GM18520 (cell line): ENCODE results near the gene RDH5.

ENCODE experiments used
- ATAC-seq: cut with Tn5 transposase; IDR thresholded peaks from one replicate; pipeline ENCODE4 v1.9.1; 2021; ENCODE audit not compliant: unreplicated experiment

RDH5 gene, protein sequence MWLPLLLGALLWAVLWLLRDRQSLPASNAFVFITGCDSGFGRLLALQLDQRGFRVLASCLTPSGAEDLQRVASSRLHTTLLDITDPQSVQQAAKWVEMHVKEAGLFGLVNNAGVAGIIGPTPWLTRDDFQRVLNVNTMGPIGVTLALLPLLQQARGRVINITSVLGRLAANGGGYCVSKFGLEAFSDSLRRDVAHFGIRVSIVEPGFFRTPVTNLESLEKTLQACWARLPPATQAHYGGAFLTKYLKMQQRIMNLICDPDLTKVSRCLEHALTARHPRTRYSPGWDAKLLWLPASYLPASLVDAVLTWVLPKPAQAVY

DNA sequence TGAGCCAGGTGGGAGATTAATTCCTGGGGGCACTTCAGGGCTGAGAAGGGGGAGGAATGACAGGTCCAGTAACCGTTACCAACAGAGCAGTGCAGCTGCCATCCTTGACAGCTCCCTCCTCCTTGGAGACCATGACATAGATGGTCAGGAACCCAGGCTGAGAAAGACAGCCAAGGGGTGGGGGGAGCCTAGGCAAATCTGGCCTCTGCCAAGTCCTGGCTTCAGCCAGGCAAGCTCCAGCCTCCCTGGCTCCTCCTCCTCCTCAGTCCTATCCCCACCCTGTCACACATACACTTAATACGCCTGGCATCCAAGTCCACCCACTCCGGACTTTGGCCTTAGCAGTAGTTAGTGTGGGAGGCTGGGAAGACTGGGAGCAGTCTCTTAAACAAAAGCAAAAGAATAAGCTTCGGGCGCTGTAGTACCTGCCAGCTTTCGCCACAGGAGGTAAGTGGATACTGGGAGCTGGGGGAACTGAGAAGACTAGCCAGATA lies at the start of gene RDH5:
RDH5 (plus strand) TSS at position 323 of the 494 bp plus-strand sequence. CDS start 792 bp downstream, outside the sequence.
- ATAC-seq: no peak

DNA sequence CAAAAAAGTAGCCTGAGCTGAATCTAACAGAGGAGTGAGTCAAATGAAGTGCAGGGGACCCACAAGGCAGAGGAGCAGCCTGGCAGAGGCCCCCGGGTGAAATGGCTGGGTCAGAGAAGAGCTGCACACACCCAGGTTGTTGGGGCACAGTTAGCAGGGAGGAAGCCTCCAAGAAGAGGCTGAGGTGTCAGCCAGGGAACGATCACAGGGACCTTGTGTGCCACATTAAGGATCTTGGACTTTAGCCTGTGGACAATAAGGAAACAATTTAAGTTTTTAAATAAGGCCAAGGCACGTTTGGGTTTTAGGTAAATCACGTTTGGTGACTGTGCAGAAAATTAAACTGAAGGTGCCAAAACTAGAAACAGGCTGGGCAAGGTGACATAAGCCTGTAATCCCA lies 48.4 kb upstream of the RDH5 start:
- ATAC-seq: no peak

DNA sequence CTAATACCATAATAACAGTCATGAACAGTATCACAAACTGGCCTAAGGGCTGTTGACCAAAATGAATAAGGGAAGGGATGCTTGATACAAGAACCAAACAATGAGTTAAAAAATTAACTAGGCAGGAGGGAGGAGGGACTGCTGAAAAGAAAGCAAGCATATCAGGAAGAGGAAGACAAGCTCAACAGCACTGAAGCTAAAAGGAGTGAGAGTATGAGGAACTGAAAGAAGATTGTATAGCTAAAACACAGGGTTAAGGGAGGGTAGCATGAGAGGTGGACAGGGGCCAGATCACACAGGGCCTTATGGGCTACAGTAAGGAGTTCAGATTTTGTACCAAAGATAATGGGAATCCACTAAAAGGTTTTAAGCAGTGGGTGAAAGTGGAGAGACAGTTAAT lies 46.6 kb upstream of the RDH5 start:
- ATAC-seq: peak; percentile 90

DNA sequence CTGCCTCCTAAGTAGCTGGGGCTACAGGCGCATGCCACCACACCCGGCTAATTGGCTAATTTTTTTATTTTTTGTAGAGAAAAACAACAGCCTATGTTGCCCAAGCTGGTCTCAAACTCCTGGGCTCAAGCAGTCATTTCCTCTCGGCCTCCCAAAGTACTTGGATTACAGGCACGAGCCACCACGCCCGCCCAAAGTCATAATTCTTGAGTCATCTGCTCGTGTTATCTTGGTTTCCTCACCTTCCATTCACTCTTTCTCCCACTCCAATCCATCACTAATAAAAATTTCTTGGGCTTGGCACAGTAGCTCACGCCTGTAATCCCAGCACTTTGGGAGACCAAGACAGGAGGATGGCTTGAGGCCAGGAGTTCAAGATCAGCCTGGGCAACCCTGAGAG lies 44.5 kb upstream of the RDH5 start:
- no peak for ATAC-seq

DNA sequence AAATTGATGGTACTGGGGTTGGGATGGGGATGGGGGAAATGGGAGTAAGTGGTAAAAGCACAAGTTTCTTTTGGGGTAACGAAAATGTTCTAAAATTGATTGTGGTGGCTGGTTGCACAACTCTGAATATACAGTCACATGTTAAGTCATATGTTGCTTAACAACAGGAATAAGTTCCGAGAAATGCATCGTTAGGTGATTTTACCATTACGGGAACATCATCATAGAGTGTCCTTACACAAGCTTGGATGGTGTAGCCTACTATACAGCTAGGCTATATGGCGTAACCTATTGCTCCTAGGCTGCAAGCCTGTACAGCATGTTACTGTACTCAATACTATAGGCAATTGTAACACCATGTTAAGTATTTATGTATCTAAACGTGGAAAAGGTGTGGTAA lies 43.5 kb upstream of the RDH5 start:
- no peak for ATAC-seq

DNA sequence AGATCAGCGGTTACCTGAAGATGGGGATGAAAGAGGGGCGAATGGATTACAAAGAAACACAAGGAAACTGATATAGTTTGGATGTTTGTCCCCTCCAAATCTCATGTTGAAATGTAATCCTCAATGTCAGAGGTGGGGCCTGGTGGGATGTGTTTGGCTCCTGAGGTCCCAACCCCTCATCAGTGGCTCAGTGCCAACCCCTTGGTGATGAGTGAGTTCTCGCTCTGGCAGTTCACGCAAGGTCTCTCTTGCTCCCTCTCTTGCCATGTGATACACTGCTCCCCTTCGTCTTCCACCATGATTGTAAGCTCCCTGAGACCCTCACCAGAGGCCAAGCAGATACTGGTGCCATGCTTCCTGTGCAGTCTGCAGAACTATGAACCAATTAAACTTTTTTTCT lies 40.5 kb upstream of the RDH5 start:
- no peak for ATAC-seq

DNA sequence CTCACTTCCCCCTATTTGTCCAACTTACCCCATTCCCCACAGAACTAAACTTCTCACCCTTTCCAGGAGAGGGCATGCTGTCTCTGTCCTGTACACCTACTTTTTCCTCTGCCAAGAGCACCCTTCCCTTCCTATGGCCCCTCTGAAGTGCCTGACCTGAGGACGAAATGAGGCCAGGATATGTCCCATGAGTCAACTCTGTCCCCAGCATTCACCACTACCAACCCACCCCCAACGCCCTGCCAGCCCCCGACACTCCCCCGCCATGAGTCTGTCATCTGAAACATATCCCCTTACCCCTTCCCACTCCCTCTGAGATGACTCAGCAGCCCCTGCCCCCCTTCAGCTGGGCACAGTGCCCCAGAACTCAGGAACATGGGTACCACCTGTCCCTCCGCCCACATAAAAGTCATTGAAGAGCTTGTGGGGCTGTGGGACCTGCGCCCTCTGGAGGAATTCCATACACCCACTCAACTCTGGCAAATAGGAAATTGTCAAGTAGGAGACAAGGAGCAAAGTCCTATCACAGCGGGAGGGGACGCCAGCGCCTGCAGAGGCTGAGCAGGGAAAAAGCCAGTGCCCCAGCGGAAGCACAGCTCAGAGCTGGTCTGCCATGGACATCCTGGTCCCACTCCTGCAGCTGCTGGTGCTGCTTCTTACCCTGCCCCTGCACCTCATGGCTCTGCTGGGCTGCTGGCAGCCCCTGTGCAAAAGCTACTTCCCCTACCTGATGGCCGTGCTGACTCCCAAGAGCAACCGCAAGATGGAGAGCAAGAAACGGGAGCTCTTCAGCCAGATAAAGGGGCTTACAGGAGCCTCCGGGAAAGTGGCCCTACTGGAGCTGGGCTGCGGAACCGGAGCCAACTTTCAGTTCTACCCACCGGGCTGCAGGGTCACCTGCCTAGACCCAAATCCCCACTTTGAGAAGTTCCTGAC lies 38.8 kb upstream of the RDH5 start:
- no peak for ATAC-seq

DNA sequence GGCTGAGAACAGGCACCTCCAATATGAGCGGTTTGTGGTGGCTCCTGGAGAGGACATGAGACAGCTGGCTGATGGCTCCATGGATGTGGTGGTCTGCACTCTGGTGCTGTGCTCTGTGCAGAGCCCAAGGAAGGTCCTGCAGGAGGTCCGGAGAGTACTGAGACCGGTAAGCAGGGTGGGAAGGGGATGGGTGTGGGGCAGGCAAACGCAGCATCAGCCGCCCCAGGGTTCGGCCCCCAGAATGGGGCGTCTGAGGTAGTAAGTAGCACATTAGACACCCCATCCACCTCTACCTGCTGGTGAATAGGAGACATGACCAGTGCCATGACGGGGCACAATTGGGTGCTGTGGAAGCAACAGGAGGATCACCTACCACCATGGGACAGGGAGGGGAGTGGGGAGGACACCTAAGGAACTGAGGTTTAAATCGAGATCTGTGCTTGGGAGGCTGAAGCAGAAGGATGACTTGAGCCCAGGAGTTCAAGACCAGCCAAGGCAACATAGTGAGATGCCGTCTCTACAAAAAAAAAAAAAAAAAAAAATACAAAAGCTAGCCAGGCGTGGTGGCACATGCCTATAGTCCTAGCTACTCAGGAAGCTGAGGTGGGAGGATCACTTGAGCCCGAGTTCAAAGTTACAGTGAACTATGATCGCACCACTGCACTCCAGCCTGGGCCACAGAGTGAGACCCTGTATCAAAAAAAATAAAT lies 38.0 kb upstream of the RDH5 start:
- ATAC-seq: no peak

DNA sequence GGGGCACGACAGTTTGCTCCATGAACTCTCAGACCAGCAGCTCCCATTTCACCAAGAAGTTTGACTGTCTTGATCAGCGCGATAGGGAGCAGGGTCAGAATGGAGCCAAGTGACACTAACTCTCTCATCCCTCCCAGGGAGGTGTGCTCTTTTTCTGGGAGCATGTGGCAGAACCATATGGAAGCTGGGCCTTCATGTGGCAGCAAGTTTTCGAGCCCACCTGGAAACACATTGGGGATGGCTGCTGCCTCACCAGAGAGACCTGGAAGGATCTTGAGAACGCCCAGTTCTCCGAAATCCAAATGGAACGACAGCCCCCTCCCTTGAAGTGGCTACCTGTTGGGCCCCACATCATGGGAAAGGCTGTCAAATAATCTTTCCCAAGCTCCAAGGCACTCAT lies 36.5 kb upstream of the RDH5 start:
- no peak for ATAC-seq

DNA sequence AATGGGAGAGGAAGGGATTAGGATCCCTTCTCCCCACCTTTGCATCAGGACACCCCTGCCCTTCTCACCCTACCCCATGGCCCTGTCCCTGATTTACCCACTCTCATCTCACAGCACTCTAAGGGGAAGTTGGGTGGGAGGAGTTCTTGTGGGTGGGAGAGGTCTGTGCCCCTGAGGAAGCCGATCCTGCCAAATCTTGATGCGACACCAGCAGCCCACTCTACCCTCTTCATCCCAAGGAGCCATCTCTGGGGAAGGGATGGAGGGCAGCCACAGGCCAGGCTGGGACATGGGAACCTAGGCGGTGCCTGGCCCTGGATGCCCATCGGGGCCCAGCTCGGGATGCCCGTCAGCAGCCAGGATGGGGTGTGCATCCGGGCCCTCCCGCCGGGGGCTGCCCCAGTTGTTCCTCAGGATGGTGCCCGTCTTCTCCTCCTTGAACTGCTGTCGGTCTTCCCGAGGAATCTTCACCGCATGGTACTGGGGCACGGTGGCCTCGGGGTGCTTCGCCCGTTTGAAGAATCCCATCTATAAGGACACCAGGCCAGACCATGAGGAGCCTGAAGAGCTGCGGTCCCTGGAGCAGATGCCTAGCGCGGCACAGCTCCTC lies 35.3 kb upstream of the RDH5 start:
- ATAC-seq: no peak

DNA sequence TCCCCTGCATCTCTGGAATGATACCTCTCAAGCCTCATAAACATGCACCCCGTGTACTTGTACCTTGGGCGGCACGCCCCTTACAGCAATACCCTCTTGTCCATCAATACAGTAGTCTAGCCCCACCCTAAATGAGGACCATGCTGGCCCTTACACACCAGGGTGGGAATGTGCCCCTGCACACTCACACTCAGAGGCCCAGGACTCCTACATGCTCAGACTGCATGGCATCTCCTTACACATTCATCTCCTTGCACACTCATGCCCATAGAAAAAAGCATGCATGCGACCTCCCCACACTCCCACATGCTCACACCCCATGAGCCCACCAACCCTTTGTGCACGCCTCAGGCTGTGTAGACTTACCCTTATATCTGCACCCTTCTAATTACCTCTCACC lies 34.5 kb upstream of the RDH5 start:
- ATAC-seq: no peak

DNA sequence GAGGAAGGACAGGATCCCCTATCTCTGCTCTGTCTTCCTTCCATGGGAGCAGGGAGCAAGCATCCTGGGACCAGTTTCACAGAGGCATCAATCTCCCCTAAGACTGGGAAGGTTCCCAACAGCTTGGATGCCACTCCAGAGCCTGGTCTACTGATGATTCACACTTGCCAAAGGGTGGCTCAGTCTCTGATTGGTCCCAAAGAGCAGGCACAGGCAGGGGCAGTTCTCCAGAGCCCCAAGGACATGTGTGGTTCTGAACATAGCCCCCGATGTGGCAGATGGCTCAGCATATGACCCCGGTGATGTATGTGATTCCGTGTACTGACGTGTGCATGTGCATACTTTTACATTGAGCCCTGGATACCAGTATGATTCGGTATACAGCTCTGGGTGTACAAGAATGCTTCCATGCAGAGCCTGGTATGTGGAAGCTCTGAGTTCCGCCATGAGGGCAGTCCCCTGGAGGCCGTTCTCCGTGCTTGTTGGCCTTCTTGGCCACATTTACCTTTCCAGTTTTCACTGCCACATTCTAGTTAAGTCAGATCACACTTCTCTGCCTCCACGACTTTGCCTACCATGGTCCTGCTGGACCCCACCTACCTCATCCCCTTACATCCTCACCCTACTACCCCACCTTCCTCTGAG lies 33.7 kb upstream of the RDH5 start:
- no peak for ATAC-seq

DNA sequence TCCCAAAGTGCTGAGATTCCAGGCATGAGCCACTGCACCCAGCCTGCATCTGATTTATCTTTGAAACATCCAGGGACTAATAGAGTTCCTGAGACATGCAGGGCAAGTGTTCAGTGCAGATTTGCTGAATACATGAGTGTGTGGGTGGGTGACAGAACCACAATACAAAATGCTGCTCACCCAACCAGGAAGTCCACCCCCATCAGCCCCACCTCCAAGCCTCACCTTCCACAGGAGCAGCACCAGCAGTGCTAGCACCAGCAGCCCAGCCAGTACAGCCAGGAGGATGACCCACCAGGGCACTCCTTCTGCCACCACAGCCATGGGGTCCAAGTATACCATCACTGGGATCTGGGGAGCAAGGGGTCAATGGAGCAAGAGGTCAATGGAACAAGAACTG lies 32.4 kb upstream of the RDH5 start:
- ATAC-seq: no peak

DNA sequence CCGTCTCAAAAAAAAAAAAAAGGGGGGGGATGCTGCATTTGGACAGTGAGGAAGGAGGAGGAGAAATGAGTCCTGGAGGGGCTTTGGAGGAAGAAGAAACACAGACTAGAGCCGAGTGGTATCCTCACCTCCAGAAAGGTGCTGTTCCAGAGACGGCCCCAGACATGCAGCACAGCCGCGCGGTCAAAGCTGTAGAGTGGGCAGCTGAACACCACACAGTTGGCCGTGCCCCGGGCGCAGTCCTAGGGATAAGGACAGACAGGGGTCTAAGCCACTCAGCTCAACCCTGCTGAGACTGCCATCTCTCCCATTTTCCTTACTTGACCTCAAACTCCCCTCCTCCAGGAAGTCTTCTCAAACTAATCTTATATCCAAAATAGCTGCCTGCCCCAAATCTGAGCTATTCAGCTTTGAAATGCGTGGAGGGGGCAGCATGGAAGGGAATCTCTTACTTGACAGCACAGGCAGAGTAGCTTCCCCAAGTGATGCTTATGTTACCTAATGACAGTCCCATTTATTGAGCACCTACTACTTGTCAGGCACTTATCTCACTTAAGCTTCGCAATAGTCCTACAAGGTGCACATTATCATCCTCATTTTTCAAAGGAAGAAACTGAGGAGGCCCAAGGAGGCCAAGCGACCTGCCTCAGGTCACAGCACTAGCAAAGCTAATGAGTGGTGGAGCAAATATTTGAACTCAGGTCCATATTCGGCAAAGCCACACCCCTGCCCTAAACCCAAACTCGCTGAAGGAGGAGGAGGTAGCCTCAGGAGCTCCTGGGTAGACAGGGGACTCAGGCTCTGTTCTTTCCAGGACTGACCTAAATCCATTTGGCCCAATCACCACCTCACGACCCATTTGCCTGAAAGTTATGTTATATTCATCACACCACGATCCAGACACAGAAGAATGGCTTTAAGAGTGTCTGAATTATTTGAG lies 31.2 kb upstream of the RDH5 start:
- no peak for ATAC-seq

DNA sequence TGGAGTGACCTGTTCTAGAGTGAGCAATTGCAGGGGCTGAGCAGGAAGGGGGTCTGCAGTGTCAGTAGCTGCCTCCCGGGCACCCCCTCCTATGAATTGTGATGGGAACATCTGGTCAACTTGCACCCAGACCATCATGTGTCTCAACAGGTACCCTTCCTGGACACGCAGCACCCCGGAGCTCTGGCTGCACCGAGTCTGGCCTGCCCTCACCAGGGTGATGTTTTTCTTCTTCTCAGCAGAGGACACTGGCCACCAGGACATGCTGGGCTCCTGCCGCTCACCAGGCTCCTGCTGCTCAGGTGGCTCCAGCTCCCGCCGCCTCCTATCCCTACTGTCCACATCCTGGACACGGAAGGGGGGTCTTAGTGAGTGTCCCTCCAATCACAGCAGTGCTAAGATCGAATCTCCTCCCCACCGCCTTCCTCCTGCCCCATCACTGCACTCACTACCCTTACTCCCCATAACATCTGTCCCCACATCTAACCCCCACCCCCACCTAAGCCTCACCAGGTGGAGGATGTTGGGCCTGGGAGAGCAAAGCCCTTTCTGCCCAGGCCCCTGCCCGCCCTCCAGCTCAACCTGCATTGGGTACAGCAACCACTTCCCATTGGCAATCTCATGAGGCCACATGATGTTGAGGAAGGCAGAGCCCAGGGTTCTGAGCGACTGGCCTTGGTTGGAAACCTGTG lies 27.4 kb upstream of the RDH5 start:
- no peak for ATAC-seq

DNA sequence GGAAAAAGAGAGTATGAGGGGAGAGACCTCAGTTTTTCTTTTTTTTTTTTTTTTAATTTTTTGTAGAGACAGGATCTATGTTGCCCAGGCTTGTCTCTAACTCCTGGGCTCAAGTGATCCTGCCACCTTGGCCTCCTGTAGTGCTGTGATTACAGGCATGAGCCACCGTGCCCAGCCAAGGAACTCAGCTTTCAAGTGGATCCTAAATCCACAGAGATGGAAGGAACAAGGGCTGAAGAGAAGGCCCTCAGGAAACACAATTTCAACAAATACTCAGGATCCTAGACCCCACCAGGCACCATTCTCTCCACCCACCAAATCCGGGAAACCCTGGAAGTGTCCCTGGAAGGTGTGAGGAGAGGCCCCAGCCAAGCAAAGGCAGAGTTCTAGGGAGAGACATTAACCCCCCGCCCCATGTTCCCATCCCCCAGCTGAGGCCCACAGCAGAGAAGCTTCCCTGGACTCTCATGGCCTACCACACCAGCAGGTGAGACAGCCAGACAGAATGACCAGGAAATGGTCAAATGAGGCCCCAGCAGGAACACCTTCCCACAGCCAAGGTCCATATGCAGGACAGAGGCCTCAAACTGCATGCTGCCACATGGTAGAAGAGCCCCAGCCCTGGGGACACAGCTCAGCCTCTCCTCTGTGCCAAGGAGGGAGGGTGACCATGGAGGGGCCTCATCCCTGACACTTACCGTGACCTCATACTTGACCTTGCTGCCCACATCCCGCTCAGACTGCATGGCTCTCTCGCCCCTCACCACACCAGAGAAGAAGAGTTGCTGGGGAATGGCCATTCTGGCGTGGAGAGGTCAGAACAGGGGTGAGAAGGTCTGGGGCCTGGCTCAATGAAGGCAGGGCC lies 26.6 kb upstream of the RDH5 start:
- ATAC-seq: no peak

DNA sequence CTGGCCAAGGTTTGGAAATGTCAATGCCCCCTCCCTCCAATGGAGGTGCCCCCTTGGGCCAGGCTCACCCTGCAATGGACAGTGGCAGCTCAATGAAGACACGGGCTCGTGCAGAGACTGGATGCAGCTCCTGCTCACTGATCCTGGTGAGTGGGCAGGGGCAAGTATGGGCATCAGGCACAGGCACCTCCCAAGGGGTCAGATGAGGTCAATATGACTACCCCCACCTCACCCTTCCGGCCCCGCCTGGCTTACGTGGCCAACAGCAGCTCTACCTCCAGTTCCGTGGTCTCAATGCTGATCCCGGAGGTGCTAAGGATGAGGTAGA lies 26.0 kb upstream of the RDH5 start:
- ATAC-seq: no peak

DNA sequence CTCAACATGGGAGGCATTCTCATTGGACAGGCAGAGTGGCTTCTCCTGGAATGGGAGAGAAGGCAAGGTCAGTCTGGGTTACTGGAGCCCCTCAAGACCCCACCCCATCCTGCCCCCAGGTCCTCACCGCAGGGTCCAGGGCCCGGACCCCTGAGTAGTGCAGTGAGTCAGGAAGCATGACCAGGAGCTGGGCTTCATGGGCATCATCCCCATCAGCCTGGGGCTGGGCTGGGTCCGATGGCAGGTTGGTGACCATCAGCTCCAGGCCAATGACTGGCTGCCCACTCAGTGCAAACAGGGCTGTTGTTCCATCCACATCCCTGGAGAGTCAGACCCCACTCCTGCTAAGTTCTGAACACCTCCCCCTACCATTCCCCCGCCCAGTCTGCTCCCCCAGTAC lies 25.5 kb upstream of the RDH5 start:
- no peak for ATAC-seq
